K562 (cell line): ENCODE data around the gene TRIM27. TPM values are rescaled to one million over a fixed set of nuclear protein-coding genes. Genes with fewer than 3 reads are reported as not detected.

Experiments
- ARID4B ChIP-seq: sonication (generic); formaldehyde crosslinking; IDR thresholded peaks from 2 replicates; pipeline ENCODE4 v1.8.0; 2022; ENCODE audit warnings: mild to moderate bottlenecking, missing genetic modification reagents
- KLF13 ChIP-seq: fragments of 450-650 bp; IDR thresholded peaks from 2 replicates; pipeline ENCODE4 v1.6.1; 2016; ENCODE audit warnings: missing genetic modification characterization, low read depth, mild to moderate bottlenecking, missing compliant biosample characterization, moderate library complexity, borderline replicate concordance
- KLF16 ChIP-seq: IDR thresholded peaks from 2 replicates; pipeline ENCODE4 v1.6.1; 2016; ENCODE audit warnings: antibody characterized with exemption
- L3MBTL2 ChIP-seq: fragments of 450-650 bp; IDR thresholded peaks from 2 replicates; pipeline ENCODE4 v1.6.1; 2016; ENCODE audit warnings: mild to moderate bottlenecking, moderate library complexity
- NR4A1 ChIP-seq, 2 experiments: fragments of 250-450 bp in 1 of 2; fragments of 450-650 bp in 1 of 2; sonication (Bioruptor Pico) in 1 of 2; IDR thresholded peaks; 2 replicates each; pipeline versions ENCODE4 v1.4.0 to v1.6.1; 2016 to 2020; ENCODE audit warnings: mild to moderate bottlenecking in 2 of 2, missing compliant biosample characterization in 1 of 2, missing genetic modification characterization in 1 of 2, moderate library complexity in 1 of 2
- POLR2AphosphoS2 ChIP-seq: IDR thresholded peaks from 2 replicates; pipeline ENCODE4 v1.6.1; 2012; ENCODE audit warnings: low read length, improper control_type of control experiment
- PRDM10 ChIP-seq: fragments of 450-650 bp; IDR thresholded peaks from 2 replicates; pipeline ENCODE4 v1.6.1; 2018; ENCODE audit not compliant: partially characterized antibody
- SMARCB1 ChIP-seq: IDR thresholded peaks from 2 replicates; pipeline ENCODE4 v1.6.1; 2011; ENCODE audit warnings: improper control_type of control experiment, low read depth; ENCODE audit not compliant: insufficient read length
- TEAD4 ChIP-seq, 2 experiments: sonication (generic) in 1 of 2; formaldehyde crosslinking in 1 of 2; IDR thresholded peaks; 2 replicates each; pipeline versions ENCODE4 v1.6.1 to v1.8.0; 2012 to 2022; ENCODE audit warnings: borderline replicate concordance in 1 of 2, inconsistent platforms in 1 of 2, low read length in 1 of 2, mild to moderate bottlenecking in 1 of 2, missing genetic modification reagents in 1 of 2
- WHSC1 ChIP-seq: IDR thresholded peaks from one replicate; pipeline ENCODE4 v1.6.1; 2012; ENCODE audit warnings: low read length, control low read depth, inconsistent platforms
- YY1 ChIP-seq, 3 experiments: IDR thresholded peaks; 2 replicates each; pipeline ENCODE4 v1.6.1; 2011; ENCODE audit warnings: low read length in 2 of 3, mild to moderate bottlenecking in 2 of 3, moderate library complexity in 2 of 3, borderline replicate concordance in 1 of 3, control low read depth in 1 of 3, low read depth in 1 of 3; ENCODE audit not compliant: insufficient read depth in 3 of 3, insufficient replicate concordance in 2 of 3, control insufficient read depth in 1 of 3, insufficient read length in 1 of 3; ENCODE audit errors: extremely low read depth in 1 of 3
- ZBTB49 ChIP-seq: sonication (generic); formaldehyde crosslinking; IDR thresholded peaks from 2 replicates; pipeline ENCODE4 v1.8.0; 2022; ENCODE audit warnings: missing genetic modification reagents, mild to moderate bottlenecking, borderline replicate concordance
- ZKSCAN1 ChIP-seq: fragments of 150-350 bp; IDR thresholded peaks from 2 replicates; pipeline ENCODE4 v1.6.1; 2016; ENCODE audit warnings: low read depth, low read length
- ZNF707 ChIP-seq: fragments of 250-450 bp; sonication (Bioruptor Pico); conservative IDR thresholded peaks from 2 replicates; pipeline ENCODE4 v1.8.0; 2022; ENCODE audit warnings: inconsistent platforms, mild to moderate bottlenecking, moderate library complexity
- polyA plus RNA-seq, 8 experiments: library from polyadenylated mRNA; depleted of rRNA in 4 of 8; stranded (reverse) in 5 of 8; unstranded in 3 of 8; fragments of >200 nt; fragmentation: Nextera tagmentation in 2 of 8; fragmentation: Illumina TruSeq in 1 of 8; extraction: Ambion mirVana in 2 of 8; extraction: Trizol in 1 of 8; gene quantifications; 2 replicates each; pipeline versions ENCODE4 v1.2.1 to v1.2.3, GENCODE V29; 2011 to 2014; ENCODE audit warnings: inconsistent platforms in 1 of 8, missing spikeins in 1 of 8
- total RNA-seq, 7 experiments: library from RNA; depleted of rRNA in 6 of 7; stranded (reverse); fragments of >200 nt in 6 of 7; fragmentation: Illumina TruSeq in 2 of 7; extraction: Trizol in 2 of 7; gene quantifications; 2 replicates each; pipeline versions ENCODE4 v1.2.1 to v1.2.3, GENCODE V29; 2011 to 2021; ENCODE audit warnings: low replicate concordance in 1 of 7

Gene TRIM27
- total and polyA plus RNA-seq, 9 of the 15 experiments (the other 6 are each of a cell fraction or from before 2014, with no cell fraction given): 37.7 to 235 (median 122) TPM

DNA sequence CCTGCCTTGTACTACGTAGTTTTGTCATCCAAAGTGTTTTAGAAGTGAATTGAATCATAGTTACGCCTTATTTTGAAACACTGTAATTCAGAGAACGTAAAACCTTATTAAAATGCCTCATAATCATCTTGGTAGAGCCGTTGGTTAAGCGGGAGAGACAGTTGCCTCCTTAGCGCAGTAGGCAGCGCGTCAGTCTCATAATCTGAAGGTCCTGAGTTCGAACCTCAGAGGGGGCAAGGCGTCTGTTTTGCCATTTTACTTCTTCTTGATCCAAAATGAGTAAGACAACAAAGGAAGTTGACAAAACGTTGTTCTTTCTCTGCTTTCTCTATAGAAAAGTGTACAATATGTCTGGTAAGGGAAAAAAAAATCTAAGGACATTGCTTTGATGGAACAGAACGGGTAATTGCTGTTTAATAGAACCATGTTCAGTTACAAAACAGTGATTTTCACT is 20.7 kb upstream of the TRIM27 start (continued):
- TF ChIP-seq ARID4B (no peak), SMARCB1 (no peak), ZKSCAN1 (no peak), POLR2AphosphoS2 (no peak), KLF16 (no peak), L3MBTL2 (no peak), NR4A1 (CRISPR knock-in tag; IDR thresholded peaks at IDR 0.05) (no peak), NR4A1 (tag; IDR thresholded peaks at IDR 0.05) (no peak), ZNF707 (CRISPR knock-in tag) (no peak), KLF13 (tag) (peak; percentile 39; the same call in 1 of the 2 replicates), PRDM10 (peak; percentile 26), WHSC1 (no peak), YY1 (IDR thresholded peaks at IDR 0.05; ENCODE audit: borderline replicate concordance in 1 of 3, control insufficient read depth in 1 of 3, extremely low read depth in 1 of 3, insufficient read depth in 3 of 3, insufficient read length in 1 of 3, insufficient replicate concordance in 2 of 3, low read depth in 1 of 3, low read length in 2 of 3) (peak in 1 of 3 experiments; percentile 10), TEAD4 (IDR thresholded peaks at IDR 0.05; ENCODE audit: low read length) (peak; percentile 86), TEAD4 (CRISPR knock-in tag; IDR thresholded peaks at IDR 0.05; ENCODE audit: borderline replicate concordance) (no peak), ZBTB49 (CRISPR knock-in tag) (no peak)
